GM11168 (cell line): ENCODE data around the gene GALNT8.

Source experiments
- in situ Hi-C: fragments of 300-500 bp; cut with MboI; formaldehyde crosslinking; loops from one replicate; pipeline ENCODE4 v1.12.0; 2022; ENCODE audit warnings: low sequenced_read_pairs; ENCODE audit not compliant: unreplicated experiment

GALNT8 gene

GRCh38 chr12:4794491-4794890 lies 74.3 kb downstream of the GALNT8 start:
- in situ Hi-C loops, result no loop called here

GRCh38 chr12:4796216-4796615 lies 76.0 kb downstream of the GALNT8 start:
- in situ Hi-C loops, result no loop called here

- in situ Hi-C loops, result no loop called here
Observed at GRCh38 chr12:4796694-4797482, 76.7 kb downstream of the GALNT8 start.

GRCh38 chr12:4800555-4800954 lies 80.4 kb downstream of the GALNT8 start:
- in situ Hi-C loops, result no loop called here

GRCh38 chr12:4802841-4803240 lies 82.6 kb downstream of the GALNT8 start:
- in situ Hi-C loops, result no loop called here

- in situ Hi-C loops, result no loop called here
Observed at GRCh38 chr12:4806439-4807115, 86.4 kb downstream of the GALNT8 start.

GRCh38 chr12:4807116-4807783 lies 87.0 kb downstream of the GALNT8 start:
- in situ Hi-C loops, result no loop called here

- in situ Hi-C loops, result no loop called here
Observed at GRCh38 chr12:4807813-4808212, 87.6 kb downstream of the GALNT8 start.

GRCh38 chr12:4809013-4809448 lies 88.8 kb downstream of the GALNT8 start:
- in situ Hi-C loops, result no loop called here

GRCh38 chr12:4809449-4810218 lies 89.4 kb downstream of the GALNT8 start:
- in situ Hi-C loops, result no loop called here

GRCh38 chr12:4810219-4810671 lies 90.0 kb downstream of the GALNT8 start:
- in situ Hi-C loops, result no loop called here

- in situ Hi-C loops, result no loop called here
Observed at GRCh38 chr12:4812624-4813327, 92.6 kb downstream of the GALNT8 start.

GRCh38 chr12:4813741-4814140 lies 93.5 kb downstream of the GALNT8 start:
- in situ Hi-C loops, result no loop called here

GRCh38 chr12:4814485-4814884 lies 94.3 kb downstream of the GALNT8 start:
- in situ Hi-C loops, result no loop called here

- in situ Hi-C loops, result no loop called here
Observed at GRCh38 chr12:4816744-4817525, 96.7 kb downstream of the GALNT8 start.

GRCh38 chr12:4817880-4818279 lies 97.7 kb downstream of the GALNT8 start:
- in situ Hi-C loops, result no loop called here

- in situ Hi-C loops, result no loop called here
Observed at GRCh38 chr12:4819654-4820053, 99.5 kb downstream of the GALNT8 start.

- in situ Hi-C loops, result no loop called here
Observed at GRCh38 chr12:4820971-4821370, 100.8 kb downstream of the GALNT8 start.
